Measurements from ENCODE around the gene MAML3. TPM values are rescaled to one million over a fixed set of nuclear protein-coding genes. Genes with fewer than 3 reads are reported as not detected.

MAML3 gene
- total RNA-seq (1.1 TPM), polyA plus RNA-seq (under 1 TPM in 3 of 4 donors, not detected in 1; 0.11 to 0.20 (median 0.13) TPM)

DNA sequence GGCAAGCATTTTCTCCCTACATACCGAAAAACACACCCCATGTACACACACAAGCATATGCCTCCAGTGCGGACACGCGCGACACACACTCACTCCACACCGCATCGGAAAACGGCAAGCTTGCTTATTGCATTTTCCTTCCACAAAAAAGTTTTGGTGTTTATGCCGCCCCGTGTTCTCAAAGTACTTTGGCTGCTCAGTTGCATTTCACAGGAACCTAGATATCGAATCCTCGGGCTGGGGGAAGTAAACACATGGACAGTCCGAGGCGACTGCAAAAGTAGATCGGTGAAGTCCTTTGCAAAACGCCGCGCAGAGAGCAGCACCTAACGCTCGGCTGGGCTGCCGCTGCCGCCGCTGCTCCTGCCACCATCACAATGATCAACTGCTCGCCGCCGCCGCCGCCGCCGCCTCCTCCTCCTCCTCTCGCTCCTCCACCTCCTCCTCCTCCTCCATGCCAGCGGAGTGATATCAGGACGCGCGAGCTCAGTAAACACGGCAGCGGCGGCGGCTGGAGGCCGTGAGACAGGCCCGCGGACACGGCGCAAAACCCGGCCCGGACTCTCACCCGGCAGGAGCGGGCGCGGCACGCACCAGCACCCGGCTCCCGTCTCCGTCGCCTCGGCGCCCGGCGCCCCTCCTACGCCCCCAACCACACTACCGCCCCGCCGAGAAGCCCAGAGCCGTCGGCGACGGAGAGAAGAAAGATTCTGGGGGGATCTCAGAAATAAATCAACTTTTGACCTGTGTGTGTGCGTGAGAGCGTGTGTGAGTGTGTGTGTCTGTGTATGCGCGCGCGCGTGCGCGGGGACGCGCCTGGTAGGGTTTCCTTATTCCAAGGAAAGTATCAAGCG is at the start of gene MAML3:
Gene MAML3 (minus strand): TSS at position 467 of the 854 bp plus-strand sequence. CDS start 857 bp downstream, outside the sequence.
- peak within 1 kb of the TSS; percentile 60 to 89 (median 89) for H3K27ac Mint-ChIP-seq
- ATAC-seq (ENCODE audit: low read depth in 2 of 2), result peak; percentile 25 to 29
- H3K36me3 Mint-ChIP-seq, result no peaks in the 10 kb centered on the region
- H3K9me3 Mint-ChIP-seq, result peaks cover 0 to 4% (median 0%) of the 10 kb centered on the region in 7 donors
- Histone ChIP-seq H3K4me1 (ENCODE audit: control insufficient read depth, insufficient read depth, low read length, poor library complexity, severe bottlenecking) (peaks cover 50% of the 10 kb centered on the region), H3K36me3 (ENCODE audit: control insufficient read depth, insufficient read depth, low read length) (no peaks in the 10 kb centered on the region), H3K27ac (ENCODE audit: insufficient read depth, low read length, poor library complexity, severe bottlenecking) (peak within 1 kb of the TSS; percentile 41), H3K9me3 (ENCODE audit: control insufficient read depth in 2 of 2, low read length in 2 of 2) (peaks cover 0 to 2% of the 10 kb centered on the region in 2 experiments), H3K4me3 (ENCODE audit: low read depth, low read length) (peak within 1 kb of the TSS; percentile 82), H3K27me3 (ENCODE audit: control insufficient read depth, insufficient read depth, low read length) (peaks cover 9% of the 10 kb centered on the region)
- H3K4me1 Mint-ChIP-seq, result peaks cover 10 to 43% (median 26%) of the 10 kb centered on the region in 4 donors
- peak; percentile 65 to 86 (median 79) for DNase-seq
- peaks cover 67% of the 10 kb centered on the region for H3K27me3 Mint-ChIP-seq
- peak within 1 kb of the TSS; percentile 92 to 96 (median 93) for H3K4me3 Mint-ChIP-seq

DNA sequence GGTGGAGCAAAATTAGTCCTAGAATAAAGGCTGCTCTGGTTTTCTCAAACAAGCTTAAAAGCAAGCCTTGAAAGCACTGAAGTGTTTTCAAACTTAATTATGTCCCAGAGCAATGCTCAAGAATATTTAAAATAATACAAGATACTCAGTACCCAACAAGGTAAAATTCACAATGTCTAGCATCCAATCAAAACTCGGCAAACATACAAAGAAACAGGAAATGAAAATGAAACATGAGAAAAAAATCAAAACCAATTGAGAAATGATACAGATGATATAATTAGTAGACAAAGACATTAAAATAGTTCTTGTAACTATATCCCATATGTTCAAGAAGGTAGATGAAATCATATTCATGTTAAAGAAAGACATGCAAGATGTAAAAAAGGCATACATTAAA is 45.0 kb upstream of the MAML3 start:
- no peaks in the 10 kb centered on the region for H3K4me1 ChIP-seq (ENCODE audit: control insufficient read depth, insufficient read depth, low read length, poor library complexity, severe bottlenecking)
- Mint-ChIP-seq H3K36me3 (peaks cover 4% of the 10 kb centered on the region), H3K4me3 (no peak overlapping the region), H3K4me1 (no peaks in the 10 kb centered on the region), H3K9me3 (peaks cover 0 to 11% (median 2%) of the 10 kb centered on the region in 7 donors), H3K27me3 (peaks cover 30% of the 10 kb centered on the region), H3K27ac (no peak overlapping the region)
- peaks cover 0 to 4% of the 10 kb centered on the region in 2 experiments for H3K9me3 ChIP-seq (ENCODE audit: control insufficient read depth in 2 of 2, low read length in 2 of 2)
- DNase-seq (no peak), ATAC-seq (ENCODE audit: low read depth in 2 of 2) (no peak)
- H3K27me3 ChIP-seq (ENCODE audit: control insufficient read depth, insufficient read depth, low read length), result peaks cover 13% of the 10 kb centered on the region
- H3K36me3 ChIP-seq (ENCODE audit: control insufficient read depth, insufficient read depth, low read length), result no peaks in the 10 kb centered on the region
- H3K4me3 ChIP-seq (ENCODE audit: low read depth, low read length), result no peak overlapping the region
- no peak overlapping the region for H3K27ac ChIP-seq (ENCODE audit: insufficient read depth, low read length, poor library complexity, severe bottlenecking)

DNA sequence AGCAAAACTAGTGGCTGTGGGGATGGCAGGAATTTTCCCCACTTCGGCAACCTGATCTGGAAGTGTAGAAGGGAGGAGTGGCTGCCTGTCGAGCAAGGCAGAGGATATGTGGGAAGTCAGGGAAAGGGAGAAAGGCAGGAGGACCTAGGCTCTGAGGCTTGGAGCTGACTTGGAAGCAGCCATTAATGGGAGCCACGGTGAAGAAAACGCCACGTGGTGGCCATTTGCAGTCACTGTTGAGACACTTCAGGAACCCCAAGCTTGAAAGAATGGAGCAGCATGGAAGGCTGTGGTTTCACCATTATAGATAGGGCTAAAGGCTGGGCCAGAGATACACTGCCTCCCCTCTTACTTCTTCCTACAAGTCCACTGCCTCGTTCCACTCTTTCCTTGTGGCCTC is 41.8 kb upstream of the MAML3 start:
- H3K36me3 Mint-ChIP-seq, result peaks cover 2% of the 10 kb centered on the region
- no peak overlapping the region for H3K27ac Mint-ChIP-seq
- H3K9me3 Mint-ChIP-seq, result peaks cover 0 to 10% (median 2%) of the 10 kb centered on the region in 7 donors
- H3K4me3 Mint-ChIP-seq, result no peak overlapping the region
- Histone ChIP-seq H3K4me1 (ENCODE audit: control insufficient read depth, insufficient read depth, low read length, poor library complexity, severe bottlenecking) (no peaks in the 10 kb centered on the region), H3K36me3 (ENCODE audit: control insufficient read depth, insufficient read depth, low read length) (no peaks in the 10 kb centered on the region), H3K27ac (ENCODE audit: insufficient read depth, low read length, poor library complexity, severe bottlenecking) (no peak overlapping the region), H3K27me3 (ENCODE audit: control insufficient read depth, insufficient read depth, low read length) (peaks cover 13% of the 10 kb centered on the region), H3K9me3 (ENCODE audit: control insufficient read depth in 2 of 2, low read length in 2 of 2) (peaks cover 0 to 4% of the 10 kb centered on the region in 2 experiments), H3K4me3 (ENCODE audit: low read depth, low read length) (no peak overlapping the region)
- no peaks in the 10 kb centered on the region for H3K4me1 Mint-ChIP-seq
- H3K27me3 Mint-ChIP-seq, result peaks cover 18% of the 10 kb centered on the region
- ATAC-seq (ENCODE audit: low read depth in 2 of 2), result no peak
- DNase-seq, result no peak

DNA sequence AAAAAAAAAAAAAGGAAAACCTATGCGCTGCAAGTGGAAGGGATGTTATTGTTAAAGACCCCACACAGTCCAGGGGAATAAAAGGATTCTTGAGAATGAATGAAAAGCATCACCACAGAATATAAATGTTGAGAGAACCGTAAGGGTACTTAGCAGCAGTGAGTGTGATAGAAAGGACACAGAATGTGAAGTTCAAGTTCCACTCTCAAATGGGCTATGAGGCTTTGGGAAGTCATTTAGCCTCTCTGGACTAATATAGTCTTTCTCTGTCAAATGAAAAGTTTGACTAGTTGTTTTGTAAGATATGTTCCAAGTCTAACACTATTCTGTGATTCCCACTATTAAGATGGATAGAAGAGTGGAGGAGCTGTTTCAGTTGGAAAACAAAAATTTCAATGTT is 35.8 kb upstream of the MAML3 start:
- Histone ChIP-seq H3K27me3 (ENCODE audit: control insufficient read depth, insufficient read depth, low read length) (peaks cover 6% of the 10 kb centered on the region), H3K4me3 (ENCODE audit: low read depth, low read length) (no peak overlapping the region), H3K27ac (ENCODE audit: insufficient read depth, low read length, poor library complexity, severe bottlenecking) (no peak overlapping the region), H3K9me3 (ENCODE audit: control insufficient read depth in 2 of 2, low read length in 2 of 2) (no peaks in the 10 kb centered on the region), H3K36me3 (ENCODE audit: control insufficient read depth, insufficient read depth, low read length) (no peaks in the 10 kb centered on the region), H3K4me1 (ENCODE audit: control insufficient read depth, insufficient read depth, low read length, poor library complexity, severe bottlenecking) (no peaks in the 10 kb centered on the region)
- Mint-ChIP-seq H3K36me3 (no peaks in the 10 kb centered on the region), H3K27ac (no peak overlapping the region), H3K4me1 (no peaks in the 10 kb centered on the region), H3K9me3 (no peaks in the 10 kb centered on the region), H3K4me3 (no peak overlapping the region), H3K27me3 (peaks cover 25% of the 10 kb centered on the region)
- DNase-seq (no peak), ATAC-seq (ENCODE audit: low read depth in 2 of 2) (no peak)

DNA sequence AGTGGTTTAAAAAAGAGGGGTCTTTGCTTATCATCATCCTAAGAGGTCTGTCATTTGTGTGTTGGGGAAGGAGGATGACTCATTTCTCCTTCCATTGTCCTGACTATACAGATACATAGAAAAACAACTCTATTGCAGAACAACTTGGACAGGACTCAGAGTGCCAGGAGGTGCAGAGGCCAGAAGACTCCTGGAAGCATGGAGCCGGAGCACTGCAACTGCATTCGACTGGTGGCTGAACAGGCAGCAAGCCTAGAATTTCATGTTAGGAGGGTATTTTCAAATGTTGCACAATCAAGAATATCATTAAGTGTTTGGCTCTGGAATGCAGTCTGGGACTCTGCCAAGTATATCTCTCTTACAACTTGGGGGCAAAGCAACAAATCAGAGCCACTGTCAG is 35.0 kb upstream of the MAML3 start:
- H3K9me3 Mint-ChIP-seq, result no peaks in the 10 kb centered on the region
- H3K27ac Mint-ChIP-seq, result no peak overlapping the region
- ATAC-seq (ENCODE audit: low read depth in 2 of 2) (no peak), DNase-seq (no peak)
- Histone ChIP-seq H3K27me3 (ENCODE audit: control insufficient read depth, insufficient read depth, low read length) (peaks cover 9% of the 10 kb centered on the region), H3K27ac (ENCODE audit: insufficient read depth, low read length, poor library complexity, severe bottlenecking) (no peak overlapping the region), H3K4me1 (ENCODE audit: control insufficient read depth, insufficient read depth, low read length, poor library complexity, severe bottlenecking) (no peaks in the 10 kb centered on the region), H3K9me3 (ENCODE audit: control insufficient read depth in 2 of 2, low read length in 2 of 2) (no peaks in the 10 kb centered on the region), H3K36me3 (ENCODE audit: control insufficient read depth, insufficient read depth, low read length) (no peaks in the 10 kb centered on the region), H3K4me3 (ENCODE audit: low read depth, low read length) (no peak overlapping the region)
- H3K27me3 Mint-ChIP-seq, result peaks cover 23% of the 10 kb centered on the region
- no peak overlapping the region for H3K4me3 Mint-ChIP-seq
- no peaks in the 10 kb centered on the region for H3K4me1 Mint-ChIP-seq
- no peaks in the 10 kb centered on the region for H3K36me3 Mint-ChIP-seq

DNA sequence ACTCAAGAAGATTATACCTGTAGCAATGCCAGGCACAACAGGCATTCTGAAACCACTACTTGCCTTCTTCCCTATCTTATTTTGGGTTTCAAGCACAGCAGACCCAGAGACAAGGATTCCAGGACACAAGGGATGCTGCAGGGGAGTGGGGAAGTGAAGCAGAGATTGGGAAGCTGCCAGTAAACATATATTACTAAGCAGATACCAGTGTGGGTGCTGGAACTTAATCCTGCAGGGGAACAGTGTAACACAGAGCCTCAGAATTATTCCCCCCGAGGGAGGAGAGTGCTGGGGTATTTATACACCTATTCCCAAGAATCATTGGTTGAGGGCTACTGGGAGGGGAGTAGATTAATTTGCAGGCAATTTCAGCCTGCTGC is 33.3 kb upstream of the MAML3 start:
- Histone ChIP-seq H3K9me3 (ENCODE audit: control insufficient read depth in 2 of 2, low read length in 2 of 2) (no peaks in the 10 kb centered on the region), H3K36me3 (ENCODE audit: control insufficient read depth, insufficient read depth, low read length) (no peaks in the 10 kb centered on the region), H3K27ac (ENCODE audit: insufficient read depth, low read length, poor library complexity, severe bottlenecking) (no peak overlapping the region), H3K27me3 (ENCODE audit: control insufficient read depth, insufficient read depth, low read length) (peaks cover 9% of the 10 kb centered on the region), H3K4me3 (ENCODE audit: low read depth, low read length) (no peak overlapping the region), H3K4me1 (ENCODE audit: control insufficient read depth, insufficient read depth, low read length, poor library complexity, severe bottlenecking) (no peaks in the 10 kb centered on the region)
- no peak for DNase-seq
- Mint-ChIP-seq H3K4me3 (no peak overlapping the region), H3K9me3 (no peaks in the 10 kb centered on the region), H3K27me3 (peaks cover 29% of the 10 kb centered on the region), H3K36me3 (no peaks in the 10 kb centered on the region), H3K4me1 (no peaks in the 10 kb centered on the region), H3K27ac (no peak overlapping the region)
- ATAC-seq (ENCODE audit: low read depth in 2 of 2), result no peak

DNA sequence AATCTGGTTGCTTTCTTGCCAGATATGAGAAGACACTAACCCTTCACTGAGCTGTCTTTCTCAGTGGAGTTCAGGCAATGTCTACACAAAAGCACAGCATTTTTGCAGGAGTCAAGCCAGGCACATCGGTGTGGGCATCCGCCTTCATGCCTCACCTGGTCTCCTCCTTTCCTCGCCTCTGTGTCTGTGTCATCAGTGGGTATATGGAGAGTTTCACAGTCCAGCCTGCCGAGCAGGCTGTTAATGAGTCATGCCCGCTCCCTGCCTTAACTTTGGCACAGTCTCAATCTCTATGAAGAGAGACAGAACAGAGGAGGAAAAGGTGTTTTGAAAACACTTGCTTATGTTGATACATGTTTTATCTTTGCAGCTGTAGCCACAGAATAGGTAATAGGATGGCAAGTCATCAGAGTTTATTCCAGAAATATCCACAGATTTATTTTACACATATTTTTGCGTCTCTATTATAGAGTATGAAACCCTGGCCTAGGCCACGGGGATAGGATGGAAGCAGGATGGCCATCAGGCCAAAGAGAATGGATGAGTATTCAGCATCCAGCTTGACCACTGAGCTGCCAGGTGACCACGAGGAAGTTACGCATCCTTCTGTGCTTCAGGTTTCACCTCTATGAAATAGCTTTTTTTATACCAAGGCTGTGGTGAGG is 32.8 kb upstream of the MAML3 start:
- Mint-ChIP-seq H3K9me3 (no peaks in the 10 kb centered on the region), H3K27ac (no peak overlapping the region), H3K4me1 (no peaks in the 10 kb centered on the region), H3K4me3 (no peak overlapping the region), H3K36me3 (no peaks in the 10 kb centered on the region), H3K27me3 (peaks cover 29% of the 10 kb centered on the region)
- no peak overlapping the region for H3K4me3 ChIP-seq (ENCODE audit: low read depth, low read length)
- H3K4me1 ChIP-seq (ENCODE audit: control insufficient read depth, insufficient read depth, low read length, poor library complexity, severe bottlenecking), result no peaks in the 10 kb centered on the region
- DNase-seq (no peak), ATAC-seq (ENCODE audit: low read depth in 2 of 2) (no peak)
- no peak overlapping the region for H3K27ac ChIP-seq (ENCODE audit: insufficient read depth, low read length, poor library complexity, severe bottlenecking)
- peaks cover 9% of the 10 kb centered on the region for H3K27me3 ChIP-seq (ENCODE audit: control insufficient read depth, insufficient read depth, low read length)
- no peaks in the 10 kb centered on the region for H3K9me3 ChIP-seq (ENCODE audit: control insufficient read depth in 2 of 2, low read length in 2 of 2)
- no peaks in the 10 kb centered on the region for H3K36me3 ChIP-seq (ENCODE audit: control insufficient read depth, insufficient read depth, low read length)

Measured in CD4-positive, CD25-positive, alpha-beta regulatory T cell (primary cell).